ENCODE data around the gene NAA15.

NAA15 gene

DNA sequence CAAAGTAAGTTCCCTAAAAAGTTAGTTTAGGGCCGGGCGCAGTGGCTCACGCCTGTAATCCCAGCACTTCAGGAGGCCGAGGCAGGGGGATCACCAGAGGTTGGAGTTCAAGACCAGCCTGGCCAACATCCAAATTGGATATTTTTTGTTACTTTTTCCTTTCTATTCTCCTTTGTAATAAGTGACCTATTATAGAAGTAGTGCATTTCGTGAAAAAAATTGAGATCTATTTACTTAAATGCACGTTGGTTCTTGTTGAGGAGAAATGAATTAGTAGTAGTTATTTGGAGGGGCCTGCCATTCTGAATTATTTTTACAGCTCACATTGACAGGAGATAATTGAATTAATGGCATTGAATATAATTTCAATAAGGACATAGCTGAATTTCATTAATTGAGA, 23.3 kb downstream of the NAA15 start:
- Histone ChIP-seq H3K4me1 (ENCODE audit: control insufficient read depth, insufficient read depth, low read length) (no peaks in the 10 kb centered on the region), H3K9ac (ENCODE audit: low read length) (no peak overlapping the region), H3K4me3 (ENCODE audit: low read length) (no peak overlapping the region), H3K9me3 (ENCODE audit: control insufficient read depth, low read length) (no peaks in the 10 kb centered on the region), H3K27me3 (ENCODE audit: control insufficient read depth, insufficient read depth, low read length) (no peaks in the 10 kb centered on the region), H3K36me3 (ENCODE audit: control insufficient read depth, insufficient read depth, low read length) (no peaks in the 10 kb centered on the region)

DNA sequence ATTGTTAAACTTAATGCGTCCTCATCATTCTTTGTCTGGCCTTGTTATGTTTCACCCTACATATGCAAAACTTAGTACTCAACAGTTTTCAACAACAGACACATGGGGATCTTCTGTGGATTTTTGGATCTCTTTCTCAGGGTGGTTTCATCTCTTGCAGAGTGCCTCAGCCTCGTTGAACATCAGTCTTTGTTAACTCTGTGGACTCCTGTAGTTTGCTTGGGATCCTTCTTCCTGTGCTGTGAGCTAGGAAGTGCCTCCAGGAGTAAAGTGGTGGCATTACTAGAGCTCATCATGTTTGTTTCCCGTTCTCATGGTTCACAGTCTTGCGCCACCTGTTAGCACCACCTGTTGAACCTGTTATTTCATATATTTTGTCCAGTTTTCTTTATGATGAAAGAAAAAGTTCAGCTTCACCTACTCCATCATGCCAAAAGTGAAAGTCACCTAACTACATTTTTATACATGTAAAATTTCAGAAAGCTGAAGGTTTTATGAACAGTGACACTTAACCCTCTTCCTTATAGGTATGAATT, 28.4 kb downstream of the NAA15 start:
- Histone ChIP-seq H3K4me1 (ENCODE audit: control insufficient read depth, insufficient read depth, low read length) (no peaks in the 10 kb centered on the region), H3K27me3 (ENCODE audit: control insufficient read depth, insufficient read depth, low read length) (no peaks in the 10 kb centered on the region), H3K36me3 (ENCODE audit: control insufficient read depth, insufficient read depth, low read length) (no peaks in the 10 kb centered on the region), H3K9ac (ENCODE audit: low read length) (no peak overlapping the region), H3K4me3 (ENCODE audit: low read length) (no peak overlapping the region), H3K9me3 (ENCODE audit: control insufficient read depth, low read length) (no peaks in the 10 kb centered on the region)

DNA sequence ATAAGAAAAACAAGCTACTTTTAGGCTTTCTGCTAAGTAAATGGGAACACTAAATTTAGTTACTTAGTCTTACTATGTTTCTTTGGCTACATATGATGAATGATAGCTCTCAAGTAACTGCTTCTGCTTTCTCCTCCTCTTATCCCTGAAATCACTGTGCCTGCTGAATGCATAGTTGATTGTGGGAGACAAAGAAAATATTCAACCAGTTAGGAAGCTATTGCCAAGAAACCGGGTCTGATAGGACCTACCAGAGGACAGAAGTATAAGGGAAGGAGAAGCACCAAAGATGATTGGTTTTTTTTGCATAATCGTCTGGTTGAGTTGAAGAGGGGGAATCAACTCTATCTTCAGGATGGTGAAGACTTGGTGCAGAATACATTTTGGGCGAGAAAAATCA, 29.0 kb downstream of the NAA15 start:
- H3K4me3 ChIP-seq (ENCODE audit: low read length), result no peak overlapping the region
- no peaks in the 10 kb centered on the region for H3K36me3 ChIP-seq (ENCODE audit: control insufficient read depth, insufficient read depth, low read length)
- H3K4me1 ChIP-seq (ENCODE audit: control insufficient read depth, insufficient read depth, low read length), result no peaks in the 10 kb centered on the region
- no peaks in the 10 kb centered on the region for H3K27me3 ChIP-seq (ENCODE audit: control insufficient read depth, insufficient read depth, low read length)
- no peaks in the 10 kb centered on the region for H3K9me3 ChIP-seq (ENCODE audit: control insufficient read depth, low read length)
- H3K9ac ChIP-seq (ENCODE audit: low read length), result no peak overlapping the region

DNA sequence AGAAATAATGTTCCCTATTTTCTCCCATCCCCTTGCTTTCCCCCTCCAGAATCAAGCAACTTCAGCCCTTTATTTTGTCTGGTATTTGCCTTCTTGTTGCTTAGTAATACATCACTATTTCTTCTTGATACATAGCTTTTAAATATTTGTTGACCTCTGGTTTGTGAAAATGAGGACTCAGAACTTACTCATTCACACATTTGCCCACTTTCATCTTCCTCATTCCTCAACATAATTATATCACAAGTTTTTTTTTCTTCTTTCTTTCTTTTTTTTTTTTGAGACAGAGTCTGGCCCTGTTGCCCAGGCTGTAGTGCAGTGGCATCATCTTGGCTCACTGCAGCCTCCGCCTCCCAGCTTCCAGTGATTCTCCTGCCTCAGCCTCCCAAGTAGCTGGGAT, 29.9 kb downstream of the NAA15 start:
- no peaks in the 10 kb centered on the region for H3K36me3 ChIP-seq (ENCODE audit: control insufficient read depth, insufficient read depth, low read length)
- H3K27me3 ChIP-seq (ENCODE audit: control insufficient read depth, insufficient read depth, low read length), result no peaks in the 10 kb centered on the region
- H3K9ac ChIP-seq (ENCODE audit: low read length), result no peak overlapping the region
- H3K9me3 ChIP-seq (ENCODE audit: control insufficient read depth, low read length), result no peaks in the 10 kb centered on the region
- no peaks in the 10 kb centered on the region for H3K4me1 ChIP-seq (ENCODE audit: control insufficient read depth, insufficient read depth, low read length)
- no peak overlapping the region for H3K4me3 ChIP-seq (ENCODE audit: low read length)

DNA sequence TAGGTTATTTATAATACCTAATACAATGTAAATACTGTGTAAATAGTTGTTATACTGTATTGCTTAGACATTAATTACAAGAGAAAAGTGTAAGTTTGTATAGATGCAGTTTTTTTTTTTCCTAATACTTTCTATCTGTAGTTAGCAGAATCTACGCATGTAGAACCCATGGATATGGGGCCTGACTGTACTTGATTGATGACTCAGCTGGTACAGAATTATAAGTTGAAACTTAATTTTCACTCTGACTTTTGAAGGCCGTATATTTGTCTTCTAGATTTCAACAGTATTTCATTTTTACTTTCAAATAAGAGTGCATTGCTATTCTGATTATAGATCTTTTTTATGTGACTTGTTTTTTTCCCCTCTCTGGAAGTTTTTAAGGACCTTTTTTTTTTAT, 31.7 kb downstream of the NAA15 start:
- Histone ChIP-seq H3K9ac (ENCODE audit: low read length) (no peak overlapping the region), H3K36me3 (ENCODE audit: control insufficient read depth, insufficient read depth, low read length) (no peaks in the 10 kb centered on the region), H3K4me1 (ENCODE audit: control insufficient read depth, insufficient read depth, low read length) (no peaks in the 10 kb centered on the region)

DNA sequence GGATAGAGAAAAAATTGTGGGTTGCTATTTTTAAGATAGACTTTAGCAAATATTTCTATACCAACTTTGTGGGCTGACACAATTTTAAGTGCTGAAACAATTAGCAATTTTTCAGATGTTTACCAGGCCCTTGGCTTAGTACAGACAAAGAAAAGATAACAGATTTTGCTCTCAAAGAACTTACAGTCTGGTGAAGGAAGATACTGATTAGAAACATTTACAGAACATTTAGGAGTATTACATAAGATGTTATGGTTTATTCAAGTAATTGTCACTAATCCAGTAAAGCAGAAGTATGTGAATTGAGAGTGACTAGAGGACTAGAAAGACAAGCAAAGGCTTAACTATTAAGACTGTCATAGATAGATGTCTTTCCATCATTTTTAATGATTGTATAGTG, 36.3 kb downstream of the NAA15 start:
- no peaks in the 10 kb centered on the region for H3K27me3 ChIP-seq (ENCODE audit: control insufficient read depth, insufficient read depth, low read length)
- no peak overlapping the region for H3K4me3 ChIP-seq (ENCODE audit: low read length)
- H3K9me3 ChIP-seq (ENCODE audit: control insufficient read depth, low read length), result no peaks in the 10 kb centered on the region
- no peaks in the 10 kb centered on the region for H3K36me3 ChIP-seq (ENCODE audit: control insufficient read depth, insufficient read depth, low read length)
- no peak overlapping the region for H3K9ac ChIP-seq (ENCODE audit: low read length)
- H3K4me1 ChIP-seq (ENCODE audit: control insufficient read depth, insufficient read depth, low read length), result no peaks in the 10 kb centered on the region

More for the DNA sequence above, 31.7 kb downstream of the NAA15 start:
- Histone ChIP-seq H3K4me3 (ENCODE audit: low read length) (no peak overlapping the region), H3K9me3 (ENCODE audit: control insufficient read depth, low read length) (no peaks in the 10 kb centered on the region), H3K27me3 (ENCODE audit: control insufficient read depth, insufficient read depth, low read length) (no peaks in the 10 kb centered on the region)

DNA sequence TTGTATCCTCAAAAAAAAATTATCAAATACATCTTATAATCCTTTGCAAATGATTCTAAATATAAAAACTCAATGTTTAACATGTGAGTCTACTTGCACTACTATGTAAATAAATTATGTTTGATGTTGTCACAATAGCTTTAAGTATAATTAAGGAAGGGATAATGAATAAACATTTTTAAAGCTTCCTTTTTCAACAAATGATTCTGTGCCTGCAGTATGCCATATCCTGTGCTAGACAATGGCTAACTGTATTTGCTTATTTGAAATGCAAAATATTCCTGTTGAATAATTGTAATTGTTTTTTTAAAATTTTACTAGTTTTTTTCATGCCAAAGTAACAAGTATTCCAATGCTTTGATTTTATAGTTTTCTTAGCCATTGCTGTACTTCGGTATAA, 60.0 kb downstream of the NAA15 start:
- Histone ChIP-seq H3K4me1 (ENCODE audit: control insufficient read depth, insufficient read depth, low read length) (no peaks in the 10 kb centered on the region), H3K4me3 (ENCODE audit: low read length) (no peak overlapping the region), H3K36me3 (ENCODE audit: control insufficient read depth, insufficient read depth, low read length) (no peaks in the 10 kb centered on the region), H3K27me3 (ENCODE audit: control insufficient read depth, insufficient read depth, low read length) (no peaks in the 10 kb centered on the region), H3K9me3 (ENCODE audit: control insufficient read depth, low read length) (no peaks in the 10 kb centered on the region), H3K9ac (ENCODE audit: low read length) (no peak overlapping the region)

DNA sequence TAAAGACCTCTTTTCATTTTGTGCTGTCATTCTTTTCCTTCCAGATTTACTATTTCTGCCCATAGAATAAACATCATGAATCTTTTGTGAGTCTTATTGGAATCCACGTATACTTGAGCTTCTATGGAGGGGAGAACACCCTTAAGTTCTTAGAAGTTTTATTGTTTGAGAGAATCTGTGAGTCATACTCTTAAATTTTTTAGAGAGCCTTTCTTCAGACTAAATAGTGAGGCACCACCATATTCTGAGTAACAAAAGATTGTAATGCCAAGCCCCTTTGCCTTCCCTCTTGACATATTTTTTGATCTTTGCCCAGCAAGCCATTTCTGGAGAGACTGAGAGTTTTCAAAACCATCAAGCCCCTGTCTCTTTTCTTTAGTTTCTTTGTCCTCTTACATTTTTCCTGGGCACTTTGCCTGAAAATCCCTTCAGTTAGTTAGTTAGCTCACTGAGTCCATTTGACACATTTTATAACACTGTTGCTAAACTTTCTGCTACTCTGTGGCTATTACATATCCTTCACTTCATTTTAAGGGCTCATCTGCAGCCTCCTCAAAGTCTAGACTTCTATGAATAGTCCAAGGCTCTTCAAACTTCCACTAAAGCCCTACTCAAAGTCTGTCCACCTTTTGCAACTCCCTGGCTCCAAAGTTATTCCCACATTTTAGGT, 66.3 kb downstream of the NAA15 start:
- Histone ChIP-seq H3K9ac (ENCODE audit: low read length) (no peak overlapping the region), H3K9me3 (ENCODE audit: control insufficient read depth, low read length) (no peaks in the 10 kb centered on the region), H3K27me3 (ENCODE audit: control insufficient read depth, insufficient read depth, low read length) (no peaks in the 10 kb centered on the region), H3K4me3 (ENCODE audit: low read length) (no peak overlapping the region), H3K4me1 (ENCODE audit: control insufficient read depth, insufficient read depth, low read length) (no peaks in the 10 kb centered on the region), H3K36me3 (ENCODE audit: control insufficient read depth, insufficient read depth, low read length) (no peaks in the 10 kb centered on the region)

DNA sequence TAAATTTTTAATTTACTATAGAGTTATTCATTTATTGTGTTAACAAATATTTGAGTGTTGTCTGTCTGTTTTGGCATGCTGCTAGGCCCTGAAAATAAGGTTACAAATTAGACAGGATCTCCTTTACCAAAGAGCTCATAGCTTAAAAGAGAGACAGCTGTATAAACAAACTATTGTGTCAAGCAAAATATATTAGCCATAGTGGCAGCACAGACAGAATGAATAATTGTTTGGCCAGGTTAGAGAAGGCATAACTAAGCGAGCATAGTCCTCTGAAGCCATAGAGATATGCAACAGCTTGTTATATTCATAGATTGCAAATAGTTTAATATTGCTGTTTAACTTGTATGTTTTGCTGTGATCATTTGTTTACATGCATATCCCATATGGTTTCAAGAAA, 67.7 kb downstream of the NAA15 start:
- no peaks in the 10 kb centered on the region for H3K36me3 ChIP-seq (ENCODE audit: control insufficient read depth, insufficient read depth, low read length)
- no peak overlapping the region for H3K9ac ChIP-seq (ENCODE audit: low read length)
- no peak overlapping the region for H3K4me3 ChIP-seq (ENCODE audit: low read length)
- no peaks in the 10 kb centered on the region for H3K9me3 ChIP-seq (ENCODE audit: control insufficient read depth, low read length)
- H3K27me3 ChIP-seq (ENCODE audit: control insufficient read depth, insufficient read depth, low read length), result no peaks in the 10 kb centered on the region
- H3K4me1 ChIP-seq (ENCODE audit: control insufficient read depth, insufficient read depth, low read length), result no peaks in the 10 kb centered on the region

DNA sequence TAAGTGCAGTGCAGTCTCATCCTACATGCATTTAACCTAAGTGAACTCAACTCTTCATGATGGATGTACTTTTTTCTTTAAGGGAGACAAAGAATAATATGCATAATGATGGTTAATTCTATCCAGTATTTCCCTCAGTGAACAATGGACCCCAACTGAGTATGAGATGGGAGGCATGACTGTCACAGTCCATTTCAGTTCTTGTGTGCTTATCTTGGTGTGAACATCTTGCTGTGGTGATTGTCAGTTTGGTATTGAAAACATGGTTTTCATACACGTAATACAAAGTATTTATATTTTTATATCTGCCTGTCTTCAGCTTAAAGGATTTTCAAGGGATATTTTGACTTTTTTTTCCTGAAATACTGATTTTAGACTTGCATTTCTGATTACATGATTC, 72.9 kb downstream of the NAA15 start:
- H3K9ac ChIP-seq (ENCODE audit: low read length), result no peak overlapping the region
- H3K9me3 ChIP-seq (ENCODE audit: control insufficient read depth, low read length), result no peaks in the 10 kb centered on the region
- H3K36me3 ChIP-seq (ENCODE audit: control insufficient read depth, insufficient read depth, low read length), result no peaks in the 10 kb centered on the region
- H3K4me3 ChIP-seq (ENCODE audit: low read length), result no peak overlapping the region
- H3K27me3 ChIP-seq (ENCODE audit: control insufficient read depth, insufficient read depth, low read length), result no peaks in the 10 kb centered on the region
- H3K4me1 ChIP-seq (ENCODE audit: control insufficient read depth, insufficient read depth, low read length), result no peaks in the 10 kb centered on the region

DNA sequence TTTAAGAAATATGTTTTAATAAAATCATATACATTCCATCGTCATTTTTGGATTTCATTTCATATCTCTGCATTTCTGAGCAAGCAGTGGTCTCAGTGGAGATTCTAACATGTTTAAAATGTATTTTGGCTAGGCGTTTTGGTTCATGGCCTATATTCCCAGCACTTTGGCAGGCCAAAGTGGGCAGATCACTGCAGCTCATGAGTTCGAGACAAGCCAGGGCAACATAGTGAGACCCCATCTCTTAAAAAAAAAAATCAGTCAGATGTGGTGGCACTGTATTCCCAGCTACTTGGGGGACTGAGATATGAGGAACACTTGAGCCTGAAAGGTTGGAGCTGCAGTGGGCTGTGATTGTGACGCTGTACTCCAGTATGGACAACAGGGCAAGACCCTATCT, 85.1 kb downstream of the NAA15 start:
- Histone ChIP-seq H3K4me1 (ENCODE audit: control insufficient read depth, insufficient read depth, low read length) (peaks cover 5% of the 10 kb centered on the region), H3K9me3 (ENCODE audit: control insufficient read depth, low read length) (no peaks in the 10 kb centered on the region), H3K36me3 (ENCODE audit: control insufficient read depth, insufficient read depth, low read length) (no peaks in the 10 kb centered on the region), H3K9ac (ENCODE audit: low read length) (no peak overlapping the region), H3K4me3 (ENCODE audit: low read length) (no peak overlapping the region), H3K27me3 (ENCODE audit: control insufficient read depth, insufficient read depth, low read length) (no peaks in the 10 kb centered on the region)

DNA sequence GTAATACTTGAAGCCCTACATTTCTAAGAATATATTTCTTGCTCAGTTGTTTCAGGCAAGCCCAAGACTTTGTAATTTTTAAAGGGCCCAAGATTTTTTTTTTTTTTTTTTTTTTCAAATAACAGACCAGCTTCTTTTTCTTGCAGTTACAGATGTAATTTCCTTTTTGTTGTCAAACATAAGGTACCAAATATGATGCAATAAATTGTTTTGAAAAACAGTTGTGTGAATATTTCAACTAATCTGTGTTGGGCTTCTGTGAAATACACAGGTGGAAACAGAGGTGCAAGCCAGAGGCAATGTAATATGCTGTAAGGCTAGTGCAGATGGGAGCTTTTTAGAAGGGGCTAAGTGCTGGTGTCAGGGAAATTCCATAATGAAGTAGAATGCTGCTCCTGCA, 87.8 kb downstream of the NAA15 start:
- Histone ChIP-seq H3K9me3 (ENCODE audit: control insufficient read depth, low read length) (no peaks in the 10 kb centered on the region), H3K4me3 (ENCODE audit: low read length) (no peak overlapping the region), H3K4me1 (ENCODE audit: control insufficient read depth, insufficient read depth, low read length) (peaks cover 5% of the 10 kb centered on the region), H3K27me3 (ENCODE audit: control insufficient read depth, insufficient read depth, low read length) (no peaks in the 10 kb centered on the region), H3K36me3 (ENCODE audit: control insufficient read depth, insufficient read depth, low read length) (no peaks in the 10 kb centered on the region), H3K9ac (ENCODE audit: low read length) (no peak overlapping the region)

DNA sequence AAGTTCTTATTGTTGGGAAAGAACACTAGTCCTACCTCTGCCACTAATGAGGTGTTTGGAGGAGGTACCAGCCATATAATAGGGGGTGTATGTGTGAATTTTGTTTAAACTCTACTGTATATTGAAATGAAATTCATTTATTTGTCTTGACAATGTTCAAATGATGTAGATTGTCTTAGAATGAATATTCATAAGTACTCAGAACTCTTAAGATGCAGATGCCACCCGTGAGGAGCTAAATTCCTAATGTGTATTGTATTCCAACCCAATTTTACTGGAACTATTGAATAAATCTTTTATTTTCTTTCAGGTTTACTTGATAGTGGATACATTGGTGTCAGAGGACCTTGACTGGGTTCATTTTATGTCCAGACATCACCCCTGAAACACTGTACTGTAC, 88.7 kb downstream of the NAA15 start:
- H3K4me1 ChIP-seq (ENCODE audit: control insufficient read depth, insufficient read depth, low read length), result peaks cover 5% of the 10 kb centered on the region
- H3K27me3 ChIP-seq (ENCODE audit: control insufficient read depth, insufficient read depth, low read length), result no peaks in the 10 kb centered on the region
- no peak overlapping the region for H3K9ac ChIP-seq (ENCODE audit: low read length)
- peaks cover 2% of the 10 kb centered on the region for H3K36me3 ChIP-seq (ENCODE audit: control insufficient read depth, insufficient read depth, low read length)
- no peaks in the 10 kb centered on the region for H3K9me3 ChIP-seq (ENCODE audit: control insufficient read depth, low read length)
- H3K4me3 ChIP-seq (ENCODE audit: low read length), result no peak overlapping the region

Measured in mucosa of stomach (tissue), 1 donor.